HEK293 (cell line): Measurements from ENCODE around the gene FREM1.

Experiments used
- CTCF ChIA-PET: fragments of 350-600 bp; formaldehyde crosslinking; extraction: SDS; loops from one replicate; lab custom pipeline; 2021; ENCODE audit warnings: antibody characterized with exemption; lab: Yijun Ruan, JAX
- POLR2A ChIA-PET: fragments of 300-600 bp; formaldehyde crosslinking; extraction: SDS; loops from one replicate; lab custom pipeline; 2020; ENCODE audit warnings: antibody characterized with exemption, inconsistent platforms; lab: Yijun Ruan, JAX
- H3K27ac ChIP-seq: fragments of 200-500 bp; sonication (Bioruptor generic); 2 replicates; pipeline ENCODE4 v1.5.1; 2014; ENCODE audit warnings: low read depth, low read length, control low read depth, inconsistent platforms; ENCODE audit errors: extremely low read depth
- H3K36me3 ChIP-seq, 2 experiments: fragments of 200-500 bp in 1 of 2; sonication (Bioruptor generic) in 1 of 2; 1 replicate in 1 of 2; 2 replicates in 1 of 2; pipeline ENCODE4 v1.5.1; 2014 to 2017; ENCODE audit warnings: inconsistent platforms in 2 of 2, low read length in 2 of 2; ENCODE audit not compliant: control insufficient read depth in 2 of 2, insufficient read depth in 1 of 2
- H3K4me1 ChIP-seq: fragments of 200-500 bp; sonication (Bioruptor generic); 2 replicates; pipeline ENCODE4 v1.5.1; 2014; ENCODE audit warnings: mild to moderate bottlenecking, low read length, inconsistent platforms; ENCODE audit not compliant: control insufficient read depth, insufficient read depth
- H3K4me3 ChIP-seq: 2 replicates; pipeline ENCODE4 v1.5.1; 2011; ENCODE audit warnings: low read depth, mild to moderate bottlenecking, control low read depth, low read length, moderate library complexity
- H3K9me3 ChIP-seq: fragments of 200-500 bp; sonication (Bioruptor generic); 2 replicates; pipeline ENCODE4 v1.5.1; 2014; ENCODE audit warnings: low read depth, low read length, inconsistent platforms; ENCODE audit not compliant: control insufficient read depth, insufficient read depth
- GLIS1 ChIP-seq: fragments of 450-650 bp; formaldehyde crosslinking; IDR thresholded peaks from 2 replicates; pipeline ENCODE4 v1.5.1; 2016; ENCODE audit warnings: missing biosample characterization, missing genetic modification characterization
- MEIS1 ChIP-seq: sonication (generic); formaldehyde crosslinking; IDR thresholded peaks from 2 replicates; pipeline ENCODE4 v1.8.1; 2022; ENCODE audit warnings: missing genetic modification reagents, mild to moderate bottlenecking, borderline replicate concordance
- PRDM1 ChIP-seq: fragments of 450-650 bp; formaldehyde crosslinking; IDR thresholded peaks from 2 replicates; pipeline ENCODE4; 2016; ENCODE audit warnings: missing biosample characterization, missing genetic modification characterization
- SCRT2 ChIP-seq: fragments of 450-650 bp; formaldehyde crosslinking; IDR thresholded peaks from 2 replicates; pipeline ENCODE4 v1.5.1; 2016; ENCODE audit warnings: missing biosample characterization, missing genetic modification characterization
- SETDB1 ChIP-seq: IDR thresholded peaks from one replicate; pipeline ENCODE4 v1.6.1; 2017; ENCODE audit warnings: mild to moderate bottlenecking, low read length, moderate library complexity, mixed read lengths; ENCODE audit not compliant: insufficient read length
- SP7 ChIP-seq: fragments of 450-650 bp; formaldehyde crosslinking; IDR thresholded peaks from 2 replicates; pipeline ENCODE4 v1.5.1; 2016; ENCODE audit warnings: missing biosample characterization, missing genetic modification characterization
- YY2 ChIP-seq: fragments of 450-650 bp; formaldehyde crosslinking; IDR thresholded peaks from 2 replicates; pipeline ENCODE4 v1.5.1; 2016; ENCODE audit warnings: missing biosample characterization, missing genetic modification characterization
- ZFP37 ChIP-seq: fragments of 450-650 bp; formaldehyde crosslinking; IDR thresholded peaks from 2 replicates; pipeline ENCODE4 v1.5.1; 2016; ENCODE audit warnings: missing biosample characterization, missing genetic modification characterization
- ZNF121 ChIP-seq: fragments of 450-650 bp; formaldehyde crosslinking; IDR thresholded peaks from 2 replicates; pipeline ENCODE4 v1.5.1; 2016; ENCODE audit warnings: missing biosample characterization, missing genetic modification characterization
- ZNF148 ChIP-seq: fragments of 450-650 bp; formaldehyde crosslinking; IDR thresholded peaks from 2 replicates; pipeline ENCODE4 v1.5.0; 2017; ENCODE audit warnings: missing biosample characterization, missing genetic modification characterization, borderline replicate concordance
- ZNF16 ChIP-seq: fragments of 450-650 bp; formaldehyde crosslinking; IDR thresholded peaks from 2 replicates; pipeline ENCODE4 v1.5.1; 2016; ENCODE audit warnings: low read depth, missing biosample characterization, missing genetic modification characterization
- ZNF202 ChIP-seq: fragments of 450-650 bp; formaldehyde crosslinking; IDR thresholded peaks from 2 replicates; pipeline ENCODE4 v1.5.1; 2016; ENCODE audit warnings: missing biosample characterization, missing genetic modification characterization, borderline replicate concordance
- ZNF214 ChIP-seq: fragments of 450-650 bp; formaldehyde crosslinking; IDR thresholded peaks from 2 replicates; pipeline ENCODE4 v1.5.1; 2017; ENCODE audit warnings: missing biosample characterization, mild to moderate bottlenecking, missing genetic modification characterization, borderline replicate concordance
- ZNF23 ChIP-seq: fragments of 450-650 bp; formaldehyde crosslinking; IDR thresholded peaks from 2 replicates; pipeline ENCODE4 v1.5.1; 2016; ENCODE audit warnings: missing biosample characterization, missing genetic modification characterization, borderline replicate concordance
- ZNF350 ChIP-seq: fragments of 450-650 bp; formaldehyde crosslinking; IDR thresholded peaks from 2 replicates; pipeline ENCODE4 v1.5.0; 2017; ENCODE audit warnings: missing biosample characterization, mild to moderate bottlenecking, missing genetic modification characterization
- ZNF514 ChIP-seq: fragments of 450-650 bp; formaldehyde crosslinking; IDR thresholded peaks from 2 replicates; pipeline ENCODE4 v1.5.1; 2016; ENCODE audit warnings: missing biosample characterization, missing genetic modification characterization
- ZNF596 ChIP-seq: fragments of 450-650 bp; IDR thresholded peaks from 2 replicates; pipeline ENCODE4 v1.5.0; 2018; ENCODE audit warnings: missing biosample characterization, mild to moderate bottlenecking, missing genetic modification characterization, moderate library complexity
- ZNF624 ChIP-seq: fragments of 450-650 bp; formaldehyde crosslinking; IDR thresholded peaks from 2 replicates; pipeline ENCODE4 v1.5.1; 2017; ENCODE audit warnings: missing biosample characterization, missing genetic modification characterization
- ZNF626 ChIP-seq: fragments of 450-650 bp; sonication (Bioruptor Pico); formaldehyde crosslinking; IDR thresholded peaks from 2 replicates; pipeline ENCODE4 v1.5.1; 2018; ENCODE audit warnings: missing biosample characterization, missing genetic modification characterization, inconsistent platforms
- ZNF664 ChIP-seq: fragments of 450-650 bp; formaldehyde crosslinking; IDR thresholded peaks from 2 replicates; pipeline ENCODE4 v1.5.1; 2016; ENCODE audit warnings: missing biosample characterization, missing genetic modification characterization
- ZNF701 ChIP-seq: fragments of 450-650 bp; formaldehyde crosslinking; IDR thresholded peaks from 2 replicates; pipeline ENCODE4 v1.5.1; 2016; ENCODE audit warnings: missing biosample characterization, missing genetic modification characterization
- ZNF777 ChIP-seq: fragments of 450-650 bp; formaldehyde crosslinking; IDR thresholded peaks from 2 replicates; pipeline ENCODE4 v1.5.1; 2017; ENCODE audit warnings: missing biosample characterization, missing genetic modification characterization, borderline replicate concordance
- ZNF830 ChIP-seq: fragments of 450-650 bp; IDR thresholded peaks from 2 replicates; pipeline ENCODE4 v1.5.0; 2018; ENCODE audit warnings: missing biosample characterization, missing genetic modification characterization, low read depth, mild to moderate bottlenecking, moderate library complexity
- ZSCAN16 ChIP-seq: fragments of 450-650 bp; formaldehyde crosslinking; IDR thresholded peaks from 2 replicates; pipeline ENCODE4 v1.5.1; 2016; ENCODE audit warnings: missing biosample characterization, missing genetic modification characterization
- TF ChIP-seq, protein P1 (sequence below): fragments of 450-650 bp; formaldehyde crosslinking; IDR thresholded peaks from 2 replicates; pipeline ENCODE4 v1.5.1; 2016; ENCODE audit warnings: missing biosample characterization, missing genetic modification characterization, borderline replicate concordance
- TF ChIP-seq, protein P2 (sequence below): fragments of 450-650 bp; formaldehyde crosslinking; IDR thresholded peaks from 2 replicates; pipeline ENCODE4 v1.5.1; 2016; ENCODE audit warnings: missing biosample characterization, missing genetic modification characterization
- TF ChIP-seq, protein P3 (sequence below): fragments of 450-650 bp; formaldehyde crosslinking; IDR thresholded peaks from 2 replicates; pipeline ENCODE4 v1.5.1; 2016; ENCODE audit warnings: missing biosample characterization, missing genetic modification characterization

The FREM1 gene

GRCh38 chr9:14895806-14896205, 14.4 kb downstream of the FREM1 start:
- TF ChIP-seq ZNF701 (tag by site-specific recombination) = no peak
- no peak for TF ChIP-seq GLIS1 (tag by site-specific recombination)
- TF ChIP-seq ZFP37 (tag by site-specific recombination) = no peak
- TF ChIP-seq ZNF148 (tag by site-specific recombination) = no peak
- no peak for TF ChIP-seq ZNF596 (tag by site-specific recombination)
- TF ChIP-seq ZNF214 (tag by site-specific recombination) = no peak
- no peak for TF ChIP-seq SCRT2 (tag by site-specific recombination)
- TF ChIP-seq SETDB1 = no peak
- no peak for TF ChIP-seq ZNF777 (tag by site-specific recombination)
- TF ChIP-seq ZNF830 (tag by site-specific recombination) = no peak
- no peak for TF ChIP-seq SP7 (tag by site-specific recombination)
- TF ChIP-seq ZNF23 (tag by site-specific recombination) = no peak
- TF ChIP-seq ZNF202 = no peak
- TF ChIP-seq, all 188 proteins: peak for 0
- CTCF ChIA-PET = interaction anchor here (0.6 kb wide), 1 partner anchor 171 kb away, joined by 3 read pairs; no protein-coding TSS in a partner anchor

DNA sequence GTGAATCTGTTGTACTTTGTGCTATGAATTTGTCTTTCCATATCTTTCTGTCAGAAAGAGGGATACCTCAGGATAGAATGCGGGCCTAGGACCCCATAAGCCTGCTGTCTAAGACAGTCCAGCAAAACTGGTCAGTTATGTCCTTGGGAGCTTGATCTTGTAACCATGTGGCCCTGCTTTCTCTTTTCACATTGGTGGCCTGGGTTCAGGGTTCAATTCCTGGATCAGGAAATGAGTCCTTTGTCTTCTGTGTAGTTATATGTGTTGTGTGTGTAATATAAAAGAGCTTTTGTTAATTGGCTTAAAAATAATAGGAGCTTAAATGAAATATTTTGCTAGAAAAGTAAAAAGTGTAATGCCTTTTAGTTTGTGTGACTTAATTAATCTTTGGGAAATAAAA, 16.9 kb downstream of the FREM1 start:
- Histone ChIP-seq H3K4me1 (no peaks in the 10 kb centered on the region), H3K27ac (no peak overlapping the region), H3K9me3 (no peaks in the 10 kb centered on the region), H3K4me3 (no peak overlapping the region), H3K36me3 (no peaks in the 10 kb centered on the region)
- ChIA-PET CTCF (no interaction called here), POLR2A (no interaction called here)
- TF ChIP-seq, protein P1, sequence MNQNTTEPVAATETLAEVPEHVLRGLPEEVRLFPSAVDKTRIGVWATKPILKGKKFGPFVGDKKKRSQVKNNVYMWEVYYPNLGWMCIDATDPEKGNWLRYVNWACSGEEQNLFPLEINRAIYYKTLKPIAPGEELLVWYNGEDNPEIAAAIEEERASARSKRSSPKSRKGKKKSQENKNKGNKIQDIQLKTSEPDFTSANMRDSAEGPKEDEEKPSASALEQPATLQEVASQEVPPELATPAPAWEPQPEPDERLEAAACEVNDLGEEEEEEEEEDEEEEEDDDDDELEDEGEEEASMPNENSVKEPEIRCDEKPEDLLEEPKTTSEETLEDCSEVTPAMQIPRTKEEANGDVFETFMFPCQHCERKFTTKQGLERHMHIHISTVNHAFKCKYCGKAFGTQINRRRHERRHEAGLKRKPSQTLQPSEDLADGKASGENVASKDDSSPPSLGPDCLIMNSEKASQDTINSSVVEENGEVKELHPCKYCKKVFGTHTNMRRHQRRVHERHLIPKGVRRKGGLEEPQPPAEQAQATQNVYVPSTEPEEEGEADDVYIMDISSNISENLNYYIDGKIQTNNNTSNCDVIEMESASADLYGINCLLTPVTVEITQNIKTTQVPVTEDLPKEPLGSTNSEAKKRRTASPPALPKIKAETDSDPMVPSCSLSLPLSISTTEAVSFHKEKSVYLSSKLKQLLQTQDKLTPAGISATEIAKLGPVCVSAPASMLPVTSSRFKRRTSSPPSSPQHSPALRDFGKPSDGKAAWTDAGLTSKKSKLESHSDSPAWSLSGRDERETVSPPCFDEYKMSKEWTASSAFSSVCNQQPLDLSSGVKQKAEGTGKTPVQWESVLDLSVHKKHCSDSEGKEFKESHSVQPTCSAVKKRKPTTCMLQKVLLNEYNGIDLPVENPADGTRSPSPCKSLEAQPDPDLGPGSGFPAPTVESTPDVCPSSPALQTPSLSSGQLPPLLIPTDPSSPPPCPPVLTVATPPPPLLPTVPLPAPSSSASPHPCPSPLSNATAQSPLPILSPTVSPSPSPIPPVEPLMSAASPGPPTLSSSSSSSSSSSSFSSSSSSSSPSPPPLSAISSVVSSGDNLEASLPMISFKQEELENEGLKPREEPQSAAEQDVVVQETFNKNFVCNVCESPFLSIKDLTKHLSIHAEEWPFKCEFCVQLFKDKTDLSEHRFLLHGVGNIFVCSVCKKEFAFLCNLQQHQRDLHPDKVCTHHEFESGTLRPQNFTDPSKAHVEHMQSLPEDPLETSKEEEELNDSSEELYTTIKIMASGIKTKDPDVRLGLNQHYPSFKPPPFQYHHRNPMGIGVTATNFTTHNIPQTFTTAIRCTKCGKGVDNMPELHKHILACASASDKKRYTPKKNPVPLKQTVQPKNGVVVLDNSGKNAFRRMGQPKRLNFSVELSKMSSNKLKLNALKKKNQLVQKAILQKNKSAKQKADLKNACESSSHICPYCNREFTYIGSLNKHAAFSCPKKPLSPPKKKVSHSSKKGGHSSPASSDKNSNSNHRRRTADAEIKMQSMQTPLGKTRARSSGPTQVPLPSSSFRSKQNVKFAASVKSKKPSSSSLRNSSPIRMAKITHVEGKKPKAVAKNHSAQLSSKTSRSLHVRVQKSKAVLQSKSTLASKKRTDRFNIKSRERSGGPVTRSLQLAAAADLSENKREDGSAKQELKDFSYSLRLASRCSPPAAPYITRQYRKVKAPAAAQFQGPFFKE (tag by site-specific recombination) = no peak
- TF ChIP-seq ZNF514 (no peak), PRDM1 (tag by site-specific recombination) (no peak), ZNF626 (no peak), YY2 (tag by site-specific recombination) (no peak), ZNF664 (no peak), ZNF350 (tag by site-specific recombination) (no peak), ZSCAN16 (tag by site-specific recombination) (no peak), ZNF16 (tag by site-specific recombination) (no peak), ZNF121 (tag by site-specific recombination) (no peak), ZNF624 (tag by site-specific recombination) (no peak), MEIS1 (CRISPR knock-in tag) (no peak), ZNF214 (tag by site-specific recombination) (no peak)
- TF ChIP-seq, protein P2, sequence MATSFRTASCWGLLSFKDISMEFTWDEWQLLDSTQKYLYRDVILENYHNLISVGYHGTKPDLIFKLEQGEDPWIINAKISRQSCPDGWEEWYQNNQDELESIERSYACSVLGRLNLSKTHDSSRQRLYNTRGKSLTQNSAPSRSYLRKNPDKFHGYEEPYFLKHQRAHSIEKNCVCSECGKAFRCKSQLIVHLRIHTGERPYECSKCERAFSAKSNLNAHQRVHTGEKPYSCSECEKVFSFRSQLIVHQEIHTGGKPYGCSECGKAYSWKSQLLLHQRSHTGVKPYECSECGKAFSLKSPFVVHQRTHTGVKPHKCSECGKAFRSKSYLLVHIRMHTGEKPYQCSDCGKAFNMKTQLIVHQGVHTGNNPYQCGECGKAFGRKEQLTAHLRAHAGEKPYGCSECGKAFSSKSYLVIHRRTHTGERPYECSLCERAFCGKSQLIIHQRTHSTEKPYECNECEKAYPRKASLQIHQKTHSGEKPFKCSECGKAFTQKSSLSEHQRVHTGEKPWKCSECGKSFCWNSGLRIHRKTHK (tag by site-specific recombination) = no peak
- TF ChIP-seq, protein P3, sequence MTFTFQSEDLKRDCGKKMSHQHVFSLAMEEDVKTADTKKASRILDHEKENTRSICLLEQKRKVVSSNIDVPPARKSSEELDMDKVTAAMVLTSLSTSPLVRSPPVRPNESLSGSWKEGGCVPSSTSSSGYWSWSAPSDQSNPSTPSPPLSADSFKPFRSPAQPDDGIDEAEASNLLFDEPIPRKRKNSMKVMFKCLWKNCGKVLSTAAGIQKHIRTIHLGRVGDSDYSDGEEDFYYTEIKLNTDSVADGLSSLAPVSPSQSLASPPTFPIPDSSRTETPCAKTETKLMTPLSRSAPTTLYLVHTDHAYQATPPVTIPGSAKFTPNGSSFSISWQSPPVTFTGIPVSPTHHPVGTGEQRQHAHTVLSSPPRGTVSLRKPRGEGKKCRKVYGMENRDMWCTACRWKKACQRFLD = no peak

More at GRCh38 chr9:14895806-14896205, 14.4 kb downstream of the FREM1 start:
- Histone ChIP-seq H3K27ac (no peak overlapping the region), H3K4me3 (no peak overlapping the region), H3K9me3 (no peaks in the 10 kb centered on the region), H3K36me3 (no peaks in the 10 kb centered on the region), H3K4me1 (no peaks in the 10 kb centered on the region)
- POLR2A ChIA-PET = no interaction called here
